Measurements from ENCODE around the gene SOX5.

The SOX5 gene

DNA sequence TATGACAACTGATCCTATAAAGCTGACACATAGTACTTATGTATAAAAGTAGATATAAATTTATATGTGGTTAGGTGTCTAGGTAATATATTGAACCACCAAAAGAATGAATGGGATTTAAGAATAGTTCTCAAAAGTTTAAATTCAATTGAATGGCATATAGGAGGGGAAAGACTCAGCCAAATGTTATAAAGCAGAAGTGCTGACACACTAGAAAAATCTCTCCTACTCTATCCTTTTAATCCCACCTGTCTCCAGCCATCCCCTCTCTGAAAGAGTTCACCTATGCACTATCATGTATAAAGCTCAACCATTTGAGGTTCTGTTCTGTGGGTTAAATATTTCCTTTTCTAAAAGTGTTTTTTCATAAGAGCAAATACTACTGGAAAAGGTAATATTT lies 400.7 kb downstream of the SOX5 start:
- H3K4me3 ChIP-seq (ENCODE audit: low read length, poor library complexity, severe bottlenecking) = no peak overlapping the region

DNA sequence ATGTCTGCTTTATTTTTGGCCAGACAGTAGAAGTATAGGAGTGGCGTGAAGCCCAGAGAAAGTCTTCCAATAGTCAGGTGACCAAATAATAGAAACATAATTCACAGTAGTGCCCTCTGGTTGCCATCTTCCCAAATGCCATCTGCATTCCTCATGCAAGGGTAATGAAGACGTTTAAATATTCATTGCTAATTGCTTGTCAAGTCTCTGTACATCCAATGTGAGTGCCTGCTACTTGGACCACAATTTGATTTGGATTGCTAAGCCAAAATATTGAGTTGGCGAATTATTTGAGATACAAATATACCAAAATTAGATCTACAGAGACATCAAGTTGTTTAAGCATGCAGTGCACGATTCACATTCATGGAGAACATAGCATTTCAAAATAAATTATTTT lies 402.7 kb downstream of the SOX5 start:
- Histone ChIP-seq H3K27me3 (ENCODE audit: insufficient read depth, low read length, poor library complexity, severe bottlenecking) (no peaks in the 10 kb centered on the region), H3K9me3 (ENCODE audit: insufficient read depth, low read depth, low read length) (no peaks in the 10 kb centered on the region), H3K4me1 (ENCODE audit: insufficient read depth, low read length, poor library complexity, severe bottlenecking) (no peaks in the 10 kb centered on the region), H3K9me2 (replicated peaks; ENCODE audit: low read depth, low read length) (no peaks in the 10 kb centered on the region), H4K20me1 (ENCODE audit: insufficient read depth, low read length, poor library complexity, severe bottlenecking) (no peaks in the 10 kb centered on the region), H3F3A (ENCODE audit: low read depth) (no peaks in the 10 kb centered on the region), H3K4me3 (ENCODE audit: low read length, poor library complexity, severe bottlenecking) (no peak overlapping the region), H2AFZ (ENCODE audit: low read length) (no peak overlapping the region), H3K36me3 (ENCODE audit: insufficient read depth, low read length) (no peaks in the 10 kb centered on the region), H3K4me2 (ENCODE audit: low read depth, low read length, poor library complexity, severe bottlenecking) (no peak overlapping the region), H3K79me2 (ENCODE audit: insufficient read depth, low read length) (no peaks in the 10 kb centered on the region), H3K9ac (ENCODE audit: low read depth, low read length, poor library complexity, severe bottlenecking) (no peak overlapping the region)
- TF ChIP-seq, protein P1, sequence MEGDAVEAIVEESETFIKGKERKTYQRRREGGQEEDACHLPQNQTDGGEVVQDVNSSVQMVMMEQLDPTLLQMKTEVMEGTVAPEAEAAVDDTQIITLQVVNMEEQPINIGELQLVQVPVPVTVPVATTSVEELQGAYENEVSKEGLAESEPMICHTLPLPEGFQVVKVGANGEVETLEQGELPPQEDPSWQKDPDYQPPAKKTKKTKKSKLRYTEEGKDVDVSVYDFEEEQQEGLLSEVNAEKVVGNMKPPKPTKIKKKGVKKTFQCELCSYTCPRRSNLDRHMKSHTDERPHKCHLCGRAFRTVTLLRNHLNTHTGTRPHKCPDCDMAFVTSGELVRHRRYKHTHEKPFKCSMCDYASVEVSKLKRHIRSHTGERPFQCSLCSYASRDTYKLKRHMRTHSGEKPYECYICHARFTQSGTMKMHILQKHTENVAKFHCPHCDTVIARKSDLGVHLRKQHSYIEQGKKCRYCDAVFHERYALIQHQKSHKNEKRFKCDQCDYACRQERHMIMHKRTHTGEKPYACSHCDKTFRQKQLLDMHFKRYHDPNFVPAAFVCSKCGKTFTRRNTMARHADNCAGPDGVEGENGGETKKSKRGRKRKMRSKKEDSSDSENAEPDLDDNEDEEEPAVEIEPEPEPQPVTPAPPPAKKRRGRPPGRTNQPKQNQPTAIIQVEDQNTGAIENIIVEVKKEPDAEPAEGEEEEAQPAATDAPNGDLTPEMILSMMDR (conservative IDR thresholded peaks at IDR 0.05; ENCODE audit: low read length) = no peak
- TF ChIP-seq EZH2phosphoT487 (IDR thresholded peaks at IDR 0.05; ENCODE audit: borderline replicate concordance) = no peak

More for the DNA sequence above, 400.7 kb downstream of the SOX5 start:
- H3K9me2 ChIP-seq (replicated peaks; ENCODE audit: low read depth, low read length) = no peaks in the 10 kb centered on the region
- H3K27me3 ChIP-seq (ENCODE audit: insufficient read depth, low read length, poor library complexity, severe bottlenecking) = no peaks in the 10 kb centered on the region
- H3K79me2 ChIP-seq (ENCODE audit: insufficient read depth, low read length) = no peaks in the 10 kb centered on the region
- no peak overlapping the region for H2AFZ ChIP-seq (ENCODE audit: low read length)
- H3K36me3 ChIP-seq (ENCODE audit: insufficient read depth, low read length) = no peaks in the 10 kb centered on the region
- H3K9me3 ChIP-seq (ENCODE audit: insufficient read depth, low read depth, low read length) = no peaks in the 10 kb centered on the region
- H3K9ac ChIP-seq (ENCODE audit: low read depth, low read length, poor library complexity, severe bottlenecking) = no peak overlapping the region
- no peaks in the 10 kb centered on the region for H3F3A ChIP-seq (ENCODE audit: low read depth)
- no peaks in the 10 kb centered on the region for H3K4me1 ChIP-seq (ENCODE audit: insufficient read depth, low read length, poor library complexity, severe bottlenecking)
- TF ChIP-seq EZH2phosphoT487 (IDR thresholded peaks at IDR 0.05; ENCODE audit: borderline replicate concordance) = no peak
- TF ChIP-seq, protein P1 (conservative IDR thresholded peaks at IDR 0.05; ENCODE audit: low read length) = no peak
- H3K4me2 ChIP-seq (ENCODE audit: low read depth, low read length, poor library complexity, severe bottlenecking) = no peak overlapping the region
- H4K20me1 ChIP-seq (ENCODE audit: insufficient read depth, low read length, poor library complexity, severe bottlenecking) = no peaks in the 10 kb centered on the region

DNA sequence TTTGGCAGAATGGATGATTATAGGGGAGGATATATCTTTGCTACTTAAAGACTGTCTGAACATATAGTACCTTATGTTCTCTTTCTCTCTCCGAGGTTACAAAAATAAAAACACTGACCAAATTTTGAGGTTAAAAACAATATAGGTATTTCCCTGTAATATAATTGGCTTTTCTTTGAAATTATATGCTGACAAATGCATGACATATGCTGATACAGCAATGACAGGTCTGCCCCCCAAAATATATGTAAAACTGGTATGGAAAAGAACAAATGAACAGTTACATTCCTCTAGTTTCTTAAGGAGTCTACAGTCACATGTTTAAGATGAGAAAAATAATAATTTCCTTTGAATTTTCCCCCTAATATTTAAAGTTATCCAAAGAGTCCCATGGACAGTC lies 405.7 kb downstream of the SOX5 start:
- Histone ChIP-seq H3K9me2 (replicated peaks; ENCODE audit: low read depth, low read length) (no peaks in the 10 kb centered on the region), H2AFZ (ENCODE audit: low read length) (no peak overlapping the region), H3K27me3 (ENCODE audit: insufficient read depth, low read length, poor library complexity, severe bottlenecking) (no peaks in the 10 kb centered on the region), H3K36me3 (ENCODE audit: insufficient read depth, low read length) (no peaks in the 10 kb centered on the region), H3K9ac (ENCODE audit: low read depth, low read length, poor library complexity, severe bottlenecking) (no peak overlapping the region), H3K79me2 (ENCODE audit: insufficient read depth, low read length) (no peaks in the 10 kb centered on the region), H3K4me3 (ENCODE audit: low read length, poor library complexity, severe bottlenecking) (no peak overlapping the region), H3K9me3 (ENCODE audit: insufficient read depth, low read depth, low read length) (no peaks in the 10 kb centered on the region), H3K4me2 (ENCODE audit: low read depth, low read length, poor library complexity, severe bottlenecking) (no peak overlapping the region), H3K4me1 (ENCODE audit: insufficient read depth, low read length, poor library complexity, severe bottlenecking) (no peaks in the 10 kb centered on the region), H3F3A (ENCODE audit: low read depth) (no peaks in the 10 kb centered on the region), H4K20me1 (ENCODE audit: insufficient read depth, low read length, poor library complexity, severe bottlenecking) (no peaks in the 10 kb centered on the region)
- TF ChIP-seq EZH2phosphoT487 (IDR thresholded peaks at IDR 0.05; ENCODE audit: borderline replicate concordance) = no peak
- TF ChIP-seq, protein P1 (conservative IDR thresholded peaks at IDR 0.05; ENCODE audit: low read length) = no peak
